ENCODE data around the gene CELF6. TPM values are rescaled to one million over a fixed set of nuclear protein-coding genes. Genes with fewer than 3 reads are reported as not detected.

The CELF6 gene
- total RNA-seq, 1 donor from 2014 or later: under 0.01 TPM

DNA sequence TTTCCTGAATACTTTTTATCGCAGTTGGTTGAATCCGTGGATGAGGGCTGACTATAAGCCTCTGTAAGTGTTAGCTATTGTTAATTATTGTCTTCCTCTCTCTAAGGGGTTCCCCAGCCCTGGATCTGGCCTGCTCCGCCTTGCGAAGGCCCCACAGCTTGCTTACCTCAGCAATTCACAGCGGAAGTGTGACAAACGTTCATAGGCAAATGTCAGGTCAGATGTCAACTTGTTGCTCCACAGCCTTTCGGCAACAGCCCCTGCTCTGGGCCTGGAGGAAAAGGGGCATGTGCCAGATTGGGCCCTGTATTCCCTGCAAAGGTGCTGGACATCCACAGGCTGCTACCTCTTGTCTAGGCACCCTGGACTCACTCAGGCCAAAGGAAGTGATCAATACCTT, 25.3 kb upstream of the CELF6 start:
- no peak for FAIRE-seq
- Histone ChIP-seq H3K36me3 (ENCODE audit: control insufficient read depth, insufficient read depth, low read length) (peaks cover 3% of the 10 kb centered on the region), H3K27me3 (ENCODE audit: control insufficient read depth, insufficient read depth, low read length) (no peaks in the 10 kb centered on the region), H3K4me3 (ENCODE audit: low read depth, low read length) (no peak overlapping the region)
- TF ChIP-seq, protein P1, sequence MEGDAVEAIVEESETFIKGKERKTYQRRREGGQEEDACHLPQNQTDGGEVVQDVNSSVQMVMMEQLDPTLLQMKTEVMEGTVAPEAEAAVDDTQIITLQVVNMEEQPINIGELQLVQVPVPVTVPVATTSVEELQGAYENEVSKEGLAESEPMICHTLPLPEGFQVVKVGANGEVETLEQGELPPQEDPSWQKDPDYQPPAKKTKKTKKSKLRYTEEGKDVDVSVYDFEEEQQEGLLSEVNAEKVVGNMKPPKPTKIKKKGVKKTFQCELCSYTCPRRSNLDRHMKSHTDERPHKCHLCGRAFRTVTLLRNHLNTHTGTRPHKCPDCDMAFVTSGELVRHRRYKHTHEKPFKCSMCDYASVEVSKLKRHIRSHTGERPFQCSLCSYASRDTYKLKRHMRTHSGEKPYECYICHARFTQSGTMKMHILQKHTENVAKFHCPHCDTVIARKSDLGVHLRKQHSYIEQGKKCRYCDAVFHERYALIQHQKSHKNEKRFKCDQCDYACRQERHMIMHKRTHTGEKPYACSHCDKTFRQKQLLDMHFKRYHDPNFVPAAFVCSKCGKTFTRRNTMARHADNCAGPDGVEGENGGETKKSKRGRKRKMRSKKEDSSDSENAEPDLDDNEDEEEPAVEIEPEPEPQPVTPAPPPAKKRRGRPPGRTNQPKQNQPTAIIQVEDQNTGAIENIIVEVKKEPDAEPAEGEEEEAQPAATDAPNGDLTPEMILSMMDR (IDR thresholded peaks at IDR 0.05; ENCODE audit: insufficient read depth, low read length, severe bottlenecking): no peak
- DNase-seq (ENCODE audit: low read depth): no peak

- FAIRE-seq (no peak), DNase-seq (ENCODE audit: low read depth) (no peak)
- TF ChIP-seq, protein P1 (IDR thresholded peaks at IDR 0.05; ENCODE audit: insufficient read depth, low read length, severe bottlenecking): no peak
- Histone ChIP-seq H3K36me3 (ENCODE audit: control insufficient read depth, insufficient read depth, low read length) (peaks cover 3% of the 10 kb centered on the region), H3K4me3 (ENCODE audit: low read depth, low read length) (no peak overlapping the region), H3K27me3 (ENCODE audit: control insufficient read depth, insufficient read depth, low read length) (no peaks in the 10 kb centered on the region)
These were observed 24.6 kb upstream of the CELF6 start for GRCh38 chr15:72344602-72345001.

GRCh38 chr15:72342385-72342784, 22.4 kb upstream of the CELF6 start:
- TF ChIP-seq, protein P1 (IDR thresholded peaks at IDR 0.05; ENCODE audit: insufficient read depth, low read length, severe bottlenecking): peak; percentile 52
- DNase-seq (ENCODE audit: low read depth) (peak; percentile 32), FAIRE-seq (no peak)
- H3K4me3 ChIP-seq (ENCODE audit: low read depth, low read length): no peak overlapping the region
- H3K27me3 ChIP-seq (ENCODE audit: control insufficient read depth, insufficient read depth, low read length): no peaks in the 10 kb centered on the region
- peaks cover 3% of the 10 kb centered on the region for H3K36me3 ChIP-seq (ENCODE audit: control insufficient read depth, insufficient read depth, low read length)

- no peaks in the 10 kb centered on the region for H3K27me3 ChIP-seq (ENCODE audit: control insufficient read depth, insufficient read depth, low read length)
- H3K4me3 ChIP-seq (ENCODE audit: low read depth, low read length): no peak overlapping the region
- no peak for DNase-seq (ENCODE audit: low read depth)
- no peak for FAIRE-seq
- TF ChIP-seq, protein P1 (IDR thresholded peaks at IDR 0.05; ENCODE audit: insufficient read depth, low read length, severe bottlenecking): peak; percentile 36
- H3K36me3 ChIP-seq (ENCODE audit: control insufficient read depth, insufficient read depth, low read length): peaks cover 3% of the 10 kb centered on the region
These were observed 21.4 kb upstream of the CELF6 start for GRCh38 chr15:72341361-72341760.

DNA sequence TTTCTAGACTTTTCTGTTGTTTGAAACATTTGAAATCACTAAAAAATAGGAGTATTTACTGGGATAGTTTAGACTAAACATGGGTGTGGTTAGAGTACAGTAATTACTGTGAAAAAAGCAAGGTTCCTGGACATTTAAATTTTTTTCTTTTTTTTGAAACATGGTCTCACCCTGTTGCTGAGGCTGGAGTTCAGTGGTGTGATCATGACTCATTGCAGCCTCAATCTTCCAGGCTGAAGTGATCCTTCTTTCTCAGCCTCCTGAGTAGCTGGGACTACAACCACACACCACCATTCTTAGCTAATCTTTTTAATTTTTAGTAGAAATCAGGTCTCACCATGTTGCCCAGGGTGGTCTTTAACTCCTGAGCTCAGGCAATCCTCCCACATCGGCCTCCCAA, 20.4 kb upstream of the CELF6 start:
- H3K4me3 ChIP-seq (ENCODE audit: low read depth, low read length): no peak overlapping the region
- TF ChIP-seq, protein P1 (IDR thresholded peaks at IDR 0.05; ENCODE audit: insufficient read depth, low read length, severe bottlenecking): no peak
- H3K36me3 ChIP-seq (ENCODE audit: control insufficient read depth, insufficient read depth, low read length): peaks cover 3% of the 10 kb centered on the region
- no peaks in the 10 kb centered on the region for H3K27me3 ChIP-seq (ENCODE audit: control insufficient read depth, insufficient read depth, low read length)
- FAIRE-seq (no peak), DNase-seq (ENCODE audit: low read depth) (no peak)

GRCh38 chr15:72339777-72340177, 19.8 kb upstream of the CELF6 start:
- TF ChIP-seq, protein P1 (IDR thresholded peaks at IDR 0.05; ENCODE audit: insufficient read depth, low read length, severe bottlenecking): no peak
- H3K4me3 ChIP-seq (ENCODE audit: low read depth, low read length): no peak overlapping the region
- no peaks in the 10 kb centered on the region for H3K27me3 ChIP-seq (ENCODE audit: control insufficient read depth, insufficient read depth, low read length)
- DNase-seq (ENCODE audit: low read depth): peak; percentile 82
- peaks cover 2% of the 10 kb centered on the region for H3K36me3 ChIP-seq (ENCODE audit: control insufficient read depth, insufficient read depth, low read length)
- FAIRE-seq: no peak
